COLO668 (cell line): ENCODE data around the gene EHD1.

Experiments used
- DNase-seq: peaks from one replicate; lab custom pipeline; 2025; ENCODE audit not compliant: unreplicated experiment; lab: John Stamatoyannopoulos, UW

The EHD1 gene

GRCh38 chr11:64802370-64803157 is 75.9 kb downstream of the EHD1 start:
- DNase-seq = peak; percentile 39
